ENCODE measurements around the gene MRPL14. TPM values are rescaled to one million over a fixed set of nuclear protein-coding genes. Genes with fewer than 3 reads are reported as not detected.
A peak's percentile ranks its signal among the peaks of the same experiment; 100 is the strongest.

Gene MRPL14
- total and polyA plus RNA-seq, 2 of the 8 experiments (the other 6 are each of a cell fraction or from before 2014, with no cell fraction given): 82.0 to 97.1 TPM

- H2BK15ac ChIP-seq (ENCODE audit: low read length): no peak overlapping the region
- H3K9ac ChIP-seq (replicated peaks in 1 of 4; ENCODE audit: extremely low read depth in 1 of 4, low read depth in 3 of 4, low read length in 3 of 4): peak overlapping the region; percentile 15 to 68 (median 52)
- 6% methylated on average over 26 of the region's 31 CpGs; no CpG with 5 or more reads in 1 of the 2 experiments for WGBS, 2 experiments (ENCODE audit: extremely low coverage in 1 of 2, insufficient coverage in 1 of 2, insufficient read length in 1 of 2, insufficient replicate concordance in 2 of 2, low coverage in 1 of 2, low lambda C conversion rate in 2 of 2, missing lambda C conversion rate in 1 of 2)
- peak overlapping the region; percentile 65 to 77 for H3K4me2 ChIP-seq (ENCODE audit: insufficient read depth in 1 of 2, low read depth in 2 of 2, low read length in 2 of 2)
- H4K91ac ChIP-seq (replicated peaks; ENCODE audit: insufficient read length, low read length): peak overlapping the region; percentile 75
- peaks cover 45 to 71% of the 10 kb centered on the region in 2 experiments for H3K79me2 ChIP-seq (ENCODE audit: control insufficient read depth in 1 of 2, insufficient read depth in 2 of 2, low read length in 2 of 2)
- FAIRE-seq (no peak), DNase-seq (ENCODE audit: low read depth in 1 of 2, low spot score in 2 of 2) (peak in 1 of 2 experiments; percentile 68)
- H3K4me3 ChIP-seq (ENCODE audit: extremely low read depth in 1 of 4, insufficient read depth in 2 of 4, low read depth in 3 of 4, low read length in 4 of 4): peak overlapping the region; percentile 69 to 84 (median 74)
- peaks cover 13% of the 10 kb centered on the region for H3K79me1 ChIP-seq (ENCODE audit: low read depth, low read length)
- no peaks in the 10 kb centered on the region for H3K36me3 ChIP-seq (ENCODE audit: control insufficient read depth in 2 of 4, insufficient read depth in 4 of 4, low read length in 3 of 4)
- H2BK12ac ChIP-seq (ENCODE audit: low read depth, low read length): no peak overlapping the region
- TF ChIP-seq CEBPB (IDR thresholded peaks at IDR 0.05; ENCODE audit: low read depth, low read length) (no peak), SIN3A (conservative IDR thresholded peaks at IDR 0.05 in 1 of 2, IDR thresholded peaks at IDR 0.05 in 1 of 2; ENCODE audit: low read depth in 1 of 2, low read length in 2 of 2) (peak in 1 of 2 experiments; percentile 39; a peak in 1 of 4 replicates), MAX (IDR thresholded peaks at IDR 0.05) (no peak)
- no peak overlapping the region for H2BK120ac ChIP-seq (replicated peaks; ENCODE audit: low read depth, low read length)
- 0 out of 2 replicates have a peak overlapping the region, but pooled peaks have one; percentile 31 for H4K8ac ChIP-seq (ENCODE audit: extremely low read depth, insufficient read depth, low read length)
- ChIA-PET POLR2A (ENCODE audit: partially characterized antibody) (interaction anchor here (0.9 to 1.4 kb wide), 2 partner anchors 9 to 125 kb away, joined by 3 read pairs; no protein-coding TSS in a partner anchor), CTCF (ENCODE audit: partially characterized antibody) (interaction anchor here (22.5 kb wide), 1 partner anchor 27 kb away, joined by 255 read pairs; no protein-coding TSS in a partner anchor)
- peak overlapping the region; percentile 33 for H3K56ac ChIP-seq (replicated peaks; ENCODE audit: insufficient read length, low read depth, low read length)
- H3K9me3 ChIP-seq (ENCODE audit: insufficient read depth in 2 of 2, low read depth in 1 of 2, low read length in 1 of 2): no peaks in the 10 kb centered on the region
- peak overlapping the region; percentile 79; the same call in 1 of the 2 replicates for H2BK5ac ChIP-seq (ENCODE audit: low read depth, low read length)
- H4K20me1 ChIP-seq (replicated peaks in 1 of 2; ENCODE audit: control insufficient read depth in 1 of 2, insufficient read depth in 2 of 2, low read length in 2 of 2): peaks cover 15 to 23% of the 10 kb centered on the region in 2 experiments
- peak overlapping the region; percentile 38; the same call in 1 of the 2 replicates for H3K18ac ChIP-seq (ENCODE audit: extremely low read depth, low read length)
- H3K4ac ChIP-seq (replicated peaks; ENCODE audit: insufficient read length, low read depth, low read length): no peak overlapping the region
- peaks cover 3 to 19% (median 13%) of the 10 kb centered on the region in 4 experiments for H3K4me1 ChIP-seq (replicated peaks in 1 of 4; ENCODE audit: control insufficient read depth in 3 of 4, insufficient read depth in 4 of 4, low read length in 3 of 4)
- H4K5ac ChIP-seq (ENCODE audit: insufficient read length, low read depth, low read length): peak overlapping the region; percentile 94
- no peaks in the 10 kb centered on the region for H3K27me3 ChIP-seq (replicated peaks in 1 of 4; ENCODE audit: control insufficient read depth in 3 of 4, extremely low read depth in 1 of 4, insufficient read depth in 3 of 4, low read length in 3 of 4)
- no peak overlapping the region for H3K14ac ChIP-seq (ENCODE audit: insufficient read length)
- H2AFZ ChIP-seq (ENCODE audit: low read length): no peak overlapping the region
- H3K27ac ChIP-seq (ENCODE audit: low read depth, low read length): peak overlapping the region; percentile 33; the same call in 1 of the 2 replicates
- peaks cover 12% of the 10 kb centered on the region for H3K23me2 ChIP-seq (ENCODE audit: low read depth, low read length)
- no peak overlapping the region for H2AK5ac ChIP-seq (ENCODE audit: low read depth, low read length)
- no peak overlapping the region for H3K23ac ChIP-seq (ENCODE audit: insufficient read length)
- H2BK20ac ChIP-seq (ENCODE audit: low read length): no peak overlapping the region
These were observed 717 bp downstream of the MRPL14 start for GRCh38 chr6:44126320-44127149.
